ENCODE data around the gene NFIA.

Gene NFIA

GRCh38 chr1:61082311-61083012 lies at the start of gene NFIA:
NFIA (plus strand) TSS chr1:61082561.
- no peak for DNase-seq (ENCODE audit: low read depth)

- DNase-seq (ENCODE audit: low read depth): no peak
Observed at GRCh38 chr1:61035880-61036279, 46.5 kb upstream of the NFIA start.

DNA sequence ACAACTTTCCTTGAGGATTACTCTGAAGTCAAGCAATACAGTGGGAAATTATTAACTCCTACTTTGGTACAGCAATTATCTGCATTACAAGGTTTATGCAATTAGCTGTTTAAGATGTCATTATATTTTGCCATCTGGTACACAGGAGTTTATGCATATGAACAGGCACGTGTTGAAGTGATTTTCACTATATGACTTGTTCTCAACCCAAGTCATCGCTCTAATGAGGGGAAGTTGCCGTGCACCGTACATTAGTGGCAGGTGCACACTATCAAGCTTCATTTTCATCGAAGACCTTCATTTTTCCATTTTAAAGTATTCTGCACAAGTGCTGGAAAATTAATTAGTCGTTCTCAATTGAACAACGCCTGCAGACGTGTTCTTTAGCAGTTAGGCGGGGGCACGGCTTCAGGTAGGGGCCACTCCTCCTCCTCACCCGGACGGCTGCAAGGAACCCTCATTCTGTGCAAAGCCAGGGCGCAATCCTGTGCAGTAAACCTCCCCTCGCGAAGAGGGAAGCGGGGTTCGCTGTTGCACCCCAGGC lies 39.8 kb upstream of the NFIA start:
- DNase-seq (ENCODE audit: low read depth): no peak

- DNase-seq (ENCODE audit: low read depth): peak; percentile 73
Observed at GRCh38 chr1:61043010-61043820, 39.1 kb upstream of the NFIA start.

GRCh38 chr1:61046434-61046833 lies 35.9 kb upstream of the NFIA start:
- DNase-seq (ENCODE audit: low read depth): no peak

GRCh38 chr1:61047061-61047460 lies 35.3 kb upstream of the NFIA start:
- DNase-seq (ENCODE audit: low read depth): no peak

DNA sequence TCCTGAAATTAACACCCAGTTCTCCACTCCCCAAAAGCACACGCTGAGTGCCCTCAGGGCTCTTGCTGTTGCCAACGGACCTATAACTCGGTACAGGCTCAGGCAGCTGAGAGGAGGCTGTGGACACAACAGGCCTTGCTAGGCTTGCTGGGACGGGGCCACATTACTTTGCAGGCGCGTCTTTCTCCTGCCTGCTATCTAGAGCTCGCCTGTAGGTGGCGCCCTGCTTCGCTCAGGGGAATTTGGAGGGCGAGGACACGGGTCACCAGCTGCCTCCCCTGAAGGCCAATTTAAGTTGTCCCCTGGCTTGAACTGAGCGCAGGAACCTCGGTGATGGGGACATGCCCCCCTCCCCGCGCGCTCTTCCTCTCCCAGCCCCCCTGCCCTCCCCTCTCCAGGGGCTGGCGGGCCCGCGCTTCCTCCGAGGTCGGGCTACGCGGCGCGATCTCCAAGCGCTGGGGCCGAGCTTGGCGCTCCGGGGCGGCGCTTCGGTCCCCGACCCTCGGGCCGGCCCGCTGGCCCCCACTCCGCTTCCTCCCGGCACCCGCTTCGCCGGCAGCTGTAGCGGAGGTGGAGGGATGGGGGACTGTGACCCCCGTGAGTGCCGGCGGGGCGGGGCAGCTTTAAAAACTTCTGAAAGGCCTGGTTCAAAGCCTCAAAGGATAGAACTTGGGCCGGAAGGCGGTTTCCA lies 32.4 kb upstream of the NFIA start:
- DNase-seq (ENCODE audit: low read depth): peak; percentile 87

GRCh38 chr1:61050541-61051442 lies 31.6 kb upstream of the NFIA start:
- DNase-seq (ENCODE audit: low read depth): no peak

DNA sequence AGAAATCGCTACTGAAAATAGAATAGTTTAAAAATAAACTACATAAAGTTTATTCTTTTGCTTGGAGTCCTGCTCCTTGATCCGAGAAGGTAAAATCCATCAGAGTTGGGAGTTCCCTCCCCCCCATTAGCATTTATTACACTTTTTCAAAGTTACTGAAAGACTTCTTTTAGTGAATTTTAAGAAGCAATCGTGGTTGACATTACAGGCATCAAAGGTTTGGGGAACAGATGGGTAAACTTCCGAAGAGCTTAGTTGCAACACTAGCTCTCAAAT lies 31.0 kb upstream of the NFIA start:
- DNase-seq (ENCODE audit: low read depth): no peak

DNA sequence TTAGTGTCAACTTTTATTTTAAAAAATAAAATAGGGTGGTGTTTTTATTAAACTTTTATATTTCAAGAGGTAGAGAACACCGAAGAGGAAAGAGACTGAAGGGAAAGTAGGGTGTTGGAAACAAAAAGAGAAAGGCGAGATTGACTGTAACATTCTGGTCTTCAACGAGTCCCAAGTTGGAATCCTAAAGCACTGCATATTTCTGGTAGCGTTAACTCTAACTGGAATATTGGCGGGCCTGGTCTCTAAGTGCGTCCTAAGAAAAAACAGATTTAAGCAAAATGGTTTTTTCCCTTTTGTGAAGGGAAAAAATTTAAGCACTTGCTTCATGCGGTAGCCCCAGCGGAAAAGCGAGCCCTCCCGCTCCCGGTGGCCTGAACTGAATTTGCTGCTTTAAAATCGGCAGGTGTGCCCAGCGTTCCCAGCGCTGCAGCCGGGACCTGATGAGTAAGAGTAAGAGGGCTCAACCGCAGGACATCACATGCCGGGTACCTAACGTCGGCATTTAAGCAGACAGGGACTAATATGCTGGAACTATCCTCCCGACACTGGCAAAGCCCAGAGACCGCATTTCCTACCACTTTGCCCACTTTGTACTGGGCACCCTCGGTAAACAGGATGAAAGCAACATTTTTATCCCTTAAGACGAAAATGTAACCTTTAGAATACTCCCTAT lies 30.5 kb upstream of the NFIA start:
- no peak for DNase-seq (ENCODE audit: low read depth)

DNA sequence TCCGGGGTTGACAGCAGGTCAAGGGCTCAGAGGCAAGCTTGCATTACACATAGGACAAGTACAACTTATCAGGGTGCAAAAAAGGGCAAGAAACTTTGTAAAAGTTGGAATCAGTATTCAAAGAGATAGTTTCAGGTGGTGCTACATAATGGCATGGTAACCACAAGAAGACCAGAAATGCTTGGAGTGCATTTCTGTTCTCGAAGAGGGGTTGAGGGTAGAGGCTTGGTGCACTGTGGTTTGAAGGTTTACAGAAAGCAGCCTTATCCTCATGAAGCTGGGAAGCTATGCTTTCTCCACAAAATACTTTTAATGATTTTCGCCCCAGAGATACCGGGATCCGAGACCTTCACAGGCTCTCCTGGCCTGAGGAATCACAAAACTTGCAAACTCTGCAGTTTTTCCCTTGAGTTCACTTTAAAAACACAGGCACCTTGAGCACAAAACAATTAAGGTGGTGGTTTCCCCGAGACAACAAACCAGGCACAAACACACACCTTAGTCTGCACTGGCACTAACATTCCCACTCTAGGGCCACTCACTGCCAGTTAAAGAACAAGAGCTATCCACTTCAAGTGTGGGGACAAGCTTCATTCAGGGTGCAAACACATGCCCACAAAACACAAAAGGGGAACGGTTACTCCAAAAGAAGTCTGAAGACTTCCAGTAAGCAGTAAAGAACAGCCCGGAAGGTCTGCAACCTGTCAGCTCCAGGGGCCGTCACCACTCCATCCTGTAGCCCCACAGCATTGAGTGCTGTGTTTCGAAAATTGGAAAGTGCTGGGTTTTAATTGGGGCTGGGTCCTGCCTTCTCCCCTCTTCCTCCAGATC lies 29.8 kb upstream of the NFIA start:
- no peak for DNase-seq (ENCODE audit: low read depth)

- DNase-seq (ENCODE audit: low read depth): no peak
Observed at GRCh38 chr1:61053226-61053711, 29.1 kb upstream of the NFIA start.

- no peak for DNase-seq (ENCODE audit: low read depth)
Observed at GRCh38 chr1:61053712-61054600, 28.4 kb upstream of the NFIA start.

DNA sequence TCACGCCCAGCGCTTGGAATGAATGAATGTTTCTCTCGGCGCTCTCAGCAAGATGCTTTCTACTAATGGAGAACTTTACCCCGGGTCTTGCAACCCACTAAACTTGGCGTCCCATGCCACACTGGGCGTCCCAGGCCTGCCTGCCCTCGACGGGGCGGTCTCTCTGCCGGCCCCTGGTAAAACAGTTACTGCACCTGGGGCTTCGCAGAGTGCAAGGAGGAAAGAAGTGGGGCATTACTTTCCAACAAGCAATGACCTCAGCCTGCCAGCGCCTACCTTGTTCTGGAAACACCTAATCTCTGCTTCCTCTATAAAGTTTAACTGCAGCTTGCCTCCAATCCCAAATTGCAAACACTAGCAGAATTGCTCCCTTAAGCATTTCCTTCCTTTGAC lies 27.8 kb upstream of the NFIA start:
- DNase-seq (ENCODE audit: low read depth): no peak

GRCh38 chr1:61055110-61055614 lies 27.2 kb upstream of the NFIA start:
- DNase-seq (ENCODE audit: low read depth): no peak

GRCh38 chr1:61056196-61056572 lies 26.2 kb upstream of the NFIA start:
- no peak for DNase-seq (ENCODE audit: low read depth)

- no peak for DNase-seq (ENCODE audit: low read depth)
Observed at GRCh38 chr1:61056573-61057439, 25.6 kb upstream of the NFIA start.

Measured in activated gamma-delta T cell treated with anti-CD3 and anti-CD28 coated beads, Interleukin-2, amount 50 U/mL, for 16 hours (primary cell).